Heart left ventricle (tissue), 16 donors: Measurements from ENCODE around the gene MGST3. TPM values are rescaled to one million over a fixed set of nuclear protein-coding genes. Genes with fewer than 3 reads are reported as not detected.
"Not testable (repeated sequence)": the region's sequence is repeated elsewhere in the genome, so short reads cannot be mapped to it uniquely, and the experiment has no call there.

Source experiments
- ATAC-seq, 4 donors: fragments of 200-7000 bp; cut with Tn5 transposase; one replicate each; pipeline ENCODE4 v1.9.1; 2020 to 2022; ENCODE audit warnings: moderate library complexity in 4 of 4, mild to moderate bottlenecking in 3 of 4, moderate number of reproducible peaks in 1 of 4
- DNase-seq, 5 donors: peaks; one replicate each; pipeline ENCODE4 v3.0.0-alpha.2; 2020
- H3K27ac ChIP-seq, 12 donors: fragments of 200-600 bp; sonication (generic) in 4 of 12; one replicate each; pipeline versions ENCODE4 v1.5.0 to v1.8.0; 2016 to 2022; ENCODE audit warnings: mild to moderate bottlenecking in 2 of 12
- H3K27me3 ChIP-seq, 9 donors: fragments of 200-600 bp; sonication (generic) in 2 of 9; one replicate each; pipeline versions ENCODE4 v1.5.1 to v1.8.0; 2016 to 2022; ENCODE audit warnings: mild to moderate bottlenecking in 3 of 9
- H3K36me3 ChIP-seq, 9 donors: fragments of 200-600 bp; sonication (generic) in 2 of 9; one replicate each; pipeline versions ENCODE4 v1.5.0 to v1.8.0; 2018 to 2022; ENCODE audit warnings: mild to moderate bottlenecking in 2 of 9
- H3K4me1 ChIP-seq, 12 donors: fragments of 200-600 bp; sonication (generic) in 4 of 12; one replicate each; pipeline versions ENCODE4 v1.5.0 to v1.8.0; 2016 to 2022; ENCODE audit warnings: mild to moderate bottlenecking in 3 of 12
- H3K4me3 ChIP-seq, 12 donors: fragments of 200-600 bp; sonication (generic) in 4 of 12; one replicate each; pipeline versions ENCODE4 v1.5.0 to v1.8.0; 2017 to 2022; ENCODE audit warnings: mild to moderate bottlenecking in 9 of 12, moderate library complexity in 4 of 12
- H3K9me3 ChIP-seq, 12 donors: fragments of 200-600 bp; sonication (generic) in 4 of 12; one replicate each; pipeline versions ENCODE4 v1.5.0 to v1.8.0; 2016 to 2022; ENCODE audit warnings: mild to moderate bottlenecking in 1 of 12
- POLR2A ChIP-seq, 2 donors: fragments of 450-650 bp; IDR thresholded peaks; one replicate each; pipeline ENCODE4 v1.6.1; 2017; ENCODE audit warnings: antibody characterized with exemption in 2 of 2, mild to moderate bottlenecking in 2 of 2, moderate library complexity in 2 of 2
- WGBS, 4 donors: extraction: QIAGEN DNeasy Blood & Tissue Kit in 2 of 4; methylation state at CpG; one replicate each; pipeline versions ENCODE4 v1.1.5 to v1.1.7; 2013 to 2018; 5-methylcytosine and 5-hydroxymethylcytosine counted together
- intact Hi-C, 10 donors: fragments of 100-400 bp; cut with DNase I; formaldehyde crosslinking; loops; one replicate each; pipeline versions ENCODE4 v1.11.1 to v1.14.2; 2022
- polyA plus RNA-seq, 2 donors: library from polyadenylated mRNA; stranded (reverse); fragments of 200-250 nt; gene quantifications; one replicate each; pipeline ENCODE4 v1.2.3, GENCODE V29; 2013
- total RNA-seq, 9 donors: library from RNA; depleted of rRNA in 2 of 9; stranded (reverse); fragments of >200 nt in 2 of 9; fragmentation: NEBNext Ultra II Directional in 3 of 9; extraction: Animal tissue kit (Norgen Biotek cat#: 25700) in 3 of 9; gene quantifications; one replicate each; pipeline versions ENCODE4 v1.1.0 to v1.2.4, GENCODE V29; 2016 to 2023
- TF ChIP-seq, protein P1 (sequence below), 12 donors: fragments of 200-600 bp; sonication (generic) in 4 of 12; IDR thresholded peaks; one replicate each; pipeline versions ENCODE4 v1.5.0 to v1.8.0; 2018 to 2022; ENCODE audit warnings: antibody characterized with exemption in 12 of 12, mild to moderate bottlenecking in 5 of 12
- donor health status: ischemic (EF 13 %, LVEDD 7.1; RV severe dilation, severe dysfunction).
- donor health status: healthy with polysubstance abuse.
- donor health status: DM: no; HTN: yes; CAD: no.
- donor health status: DM: no; HTN: no; CAD: no.
- donor health status: ischemic (EF 25% LVEDD 6.9; RV normal size, moderate dysfunction).
- donor health status: ischemic (EF 25% LVEDD 5.7; RV mildly dilated, moderate dysfunction).
- donor health status: healthy.
- donor health status: DM: yes; HTN: yes; CAD: no.
- donor health status: ischemic (EF 35%, LVEDD 5.7; RV mildly dilated, moderate dysfunction).
- donor health status: nonischemic (EF 11% LVEDD 7.7; RV severe dilation, severe dysfunction).
- donor health status: DM: yes; HTN: yes; CAD: no.
- donor health status: PGD.
- donor health status: ischemic (EF 29% LVEDD 5.4; RV normal size, mild dysfunction).
- donor health status: nonischemic (EF 23%, LVEDD 6.1; RV moderate dilation, normal function).

Gene MGST3
- total and polyA plus RNA-seq, 11 donors: 399 to 1,314 (median 747) TPM

DNA sequence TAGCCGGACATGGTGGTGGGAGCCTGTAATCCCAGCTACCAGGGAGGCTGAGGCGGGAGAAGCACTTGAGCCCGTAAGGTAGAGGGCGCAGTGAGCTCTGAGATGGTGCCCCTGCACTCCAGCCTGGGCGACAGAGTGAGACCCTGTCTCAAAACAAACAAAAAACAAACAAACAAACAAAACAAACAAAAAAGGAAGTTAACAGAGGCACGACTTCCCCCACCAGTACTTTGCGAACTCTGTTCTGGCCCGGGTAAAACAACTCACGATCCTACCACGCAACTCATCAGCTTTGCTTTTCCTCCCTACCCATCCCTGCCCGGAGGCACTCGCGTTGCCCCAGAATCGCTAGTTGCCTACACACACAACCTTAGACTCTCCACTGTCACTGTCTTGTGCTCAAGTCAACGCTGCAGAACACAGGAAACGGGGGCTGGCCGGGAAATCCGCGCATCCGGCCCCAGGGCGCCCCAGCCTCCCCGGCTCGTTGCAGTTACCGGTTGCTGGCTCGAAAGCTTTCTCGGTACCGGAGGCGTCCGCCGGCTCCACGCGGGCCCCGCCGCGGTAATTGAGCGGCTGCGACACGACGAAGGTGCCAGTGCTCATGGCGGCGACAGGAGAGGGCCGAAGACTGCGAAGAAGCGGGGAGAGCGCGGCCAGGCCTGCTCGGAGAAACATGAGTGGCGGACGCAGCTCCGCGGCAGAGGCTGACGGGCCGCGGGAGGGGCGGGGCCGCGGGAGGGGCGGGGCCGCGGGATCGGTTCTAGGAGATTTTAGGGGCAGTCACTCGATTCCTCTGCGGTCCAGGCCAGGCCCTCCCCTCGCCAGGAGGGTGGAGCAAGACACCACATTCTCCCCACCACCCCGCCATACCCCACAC lies 67.1 kb downstream of the MGST3 start, which contains the start of gene ALDH9A1:
Gene ALDH9A1, minus strand, starts transcription at position 682 of the 880 bp plus-strand sequence. Its CDS starts 4 bp downstream, at position 678.
- Histone ChIP-seq H3K4me3 (peak within 1 kb of the TSS; percentile 41 to 89 (median 70)), H3K36me3 (peaks cover 0 to 10% (median 0%) of the 10 kb centered on the region in 9 donors), H3K27me3 (no peaks in the 10 kb centered on the region), H3K9me3 (no peaks in the 10 kb centered on the region), H3K27ac (peak within 1 kb of the TSS; percentile 80 to 98 (median 94)), H3K4me1 (peaks cover 0 to 31% (median 19%) of the 10 kb centered on the region in 12 donors)
- ATAC-seq (peak; percentile 94 to 98 (median 96)), DNase-seq (peak; percentile 89 to 95 (median 92))
- peak in 1 of 2 donors; percentile 87 for TF ChIP-seq POLR2A (IDR thresholded peaks at IDR 0.05)
- TF ChIP-seq, protein P1, sequence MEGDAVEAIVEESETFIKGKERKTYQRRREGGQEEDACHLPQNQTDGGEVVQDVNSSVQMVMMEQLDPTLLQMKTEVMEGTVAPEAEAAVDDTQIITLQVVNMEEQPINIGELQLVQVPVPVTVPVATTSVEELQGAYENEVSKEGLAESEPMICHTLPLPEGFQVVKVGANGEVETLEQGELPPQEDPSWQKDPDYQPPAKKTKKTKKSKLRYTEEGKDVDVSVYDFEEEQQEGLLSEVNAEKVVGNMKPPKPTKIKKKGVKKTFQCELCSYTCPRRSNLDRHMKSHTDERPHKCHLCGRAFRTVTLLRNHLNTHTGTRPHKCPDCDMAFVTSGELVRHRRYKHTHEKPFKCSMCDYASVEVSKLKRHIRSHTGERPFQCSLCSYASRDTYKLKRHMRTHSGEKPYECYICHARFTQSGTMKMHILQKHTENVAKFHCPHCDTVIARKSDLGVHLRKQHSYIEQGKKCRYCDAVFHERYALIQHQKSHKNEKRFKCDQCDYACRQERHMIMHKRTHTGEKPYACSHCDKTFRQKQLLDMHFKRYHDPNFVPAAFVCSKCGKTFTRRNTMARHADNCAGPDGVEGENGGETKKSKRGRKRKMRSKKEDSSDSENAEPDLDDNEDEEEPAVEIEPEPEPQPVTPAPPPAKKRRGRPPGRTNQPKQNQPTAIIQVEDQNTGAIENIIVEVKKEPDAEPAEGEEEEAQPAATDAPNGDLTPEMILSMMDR (IDR thresholded peaks at IDR 0.05): peak in 9 of 12 donors; percentile 7 to 52 (median 41)
- 1 to 2% (median 1%) methylated on average over 22 to 65 of the region's 65 CpGs for WGBS, 4 donors
- intact Hi-C loops: loop anchor here in 9 of 10 donors (1.0 to 10.0 kb wide), 10 partner anchors 63 to 101 kb away; partner anchors contain the start of genes MGST3 (in 7 of the 9) and TMCO1 (in 4 of the 9)

DNA sequence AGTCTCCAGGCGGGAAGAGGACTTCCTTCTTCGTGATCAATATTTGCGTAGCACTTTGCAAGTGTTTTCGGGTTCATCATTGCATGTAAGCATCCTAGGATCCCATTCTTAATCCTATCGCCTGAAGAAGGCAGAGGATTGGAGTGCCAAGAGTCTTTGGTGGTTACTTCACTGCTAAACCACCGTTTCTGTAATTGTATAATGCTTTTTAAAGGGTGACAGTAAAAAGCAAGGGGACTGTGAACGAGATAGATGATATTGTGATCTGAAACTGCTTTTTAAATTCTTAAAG lies 67.7 kb downstream of the MGST3 start:
- no peaks in the 10 kb centered on the region for H3K27me3 ChIP-seq
- no peak for DNase-seq

DNA sequence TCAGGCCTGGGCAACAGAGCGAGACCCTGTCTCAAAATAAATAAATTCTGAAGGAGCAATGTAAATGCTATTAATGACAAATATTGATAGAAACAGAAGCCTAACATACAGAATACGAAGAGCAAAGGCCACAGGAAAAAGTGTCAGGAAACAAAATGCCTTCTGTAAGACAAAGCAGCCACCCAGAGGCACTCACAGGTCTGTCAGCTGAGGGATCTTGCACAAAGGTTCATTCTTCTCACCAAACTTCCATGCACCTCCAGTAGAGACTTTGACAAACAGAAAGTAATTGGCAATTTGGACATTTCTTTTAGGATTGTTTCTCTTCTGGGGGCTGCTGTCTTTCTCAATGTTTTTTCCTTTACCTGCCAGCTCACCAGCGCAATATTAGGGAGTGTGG lies 68.5 kb downstream of the MGST3 start:
- no peak for ATAC-seq
- DNase-seq: no peak
- WGBS, 4 donors: 75 to 96% (median 92%) methylated on average over 3 of the region's 3 CpGs
- Histone ChIP-seq H3K27ac (no peak overlapping the region), H3K4me3 (no peak overlapping the region), H3K9me3 (no peaks in the 10 kb centered on the region), H3K27me3 (no peaks in the 10 kb centered on the region), H3K4me1 (peaks cover 0 to 31% (median 19%) of the 10 kb centered on the region in 12 donors), H3K36me3 (peaks cover 0 to 3% (median 0%) of the 10 kb centered on the region in 9 donors)
- intact Hi-C loops: loop anchor here in 9 of 10 donors (2.0 to 10.0 kb wide), 8 partner anchors 65 to 102 kb away; partner anchors contain the start of genes MGST3 (in 6 of the 9) and TMCO1 (in 3 of the 9)
- TF ChIP-seq POLR2A (IDR thresholded peaks at IDR 0.05): no peak
- TF ChIP-seq, protein P1 (IDR thresholded peaks at IDR 0.05): no peak

More for the DNA sequence above, 67.7 kb downstream of the MGST3 start:
- TF ChIP-seq, protein P1 (IDR thresholded peaks at IDR 0.05): no peak
- TF ChIP-seq POLR2A (IDR thresholded peaks at IDR 0.05): no peak
- Histone ChIP-seq H3K4me1 (peaks cover 0 to 31% (median 19%) of the 10 kb centered on the region in 12 donors), H3K27ac (peak overlapping the region in 11 of 12 donors; percentile 88 to 98 (median 94)), H3K36me3 (peaks cover 0 to 10% (median 0%) of the 10 kb centered on the region in 9 donors), H3K9me3 (no peaks in the 10 kb centered on the region), H3K4me3 (peak overlapping the region; percentile 41 to 89 (median 70))
- intact Hi-C loops: loop anchor here in 9 of 10 donors (2.0 to 10.0 kb wide), 8 partner anchors 64 to 101 kb away; partner anchors contain the start of genes MGST3 (in 6 of the 9) and TMCO1 (in 3 of the 9)
- WGBS, 4 donors: 0 to 1% (median 1%) methylated on average over 7 of the region's 7 CpGs
- no peak for ATAC-seq

DNA sequence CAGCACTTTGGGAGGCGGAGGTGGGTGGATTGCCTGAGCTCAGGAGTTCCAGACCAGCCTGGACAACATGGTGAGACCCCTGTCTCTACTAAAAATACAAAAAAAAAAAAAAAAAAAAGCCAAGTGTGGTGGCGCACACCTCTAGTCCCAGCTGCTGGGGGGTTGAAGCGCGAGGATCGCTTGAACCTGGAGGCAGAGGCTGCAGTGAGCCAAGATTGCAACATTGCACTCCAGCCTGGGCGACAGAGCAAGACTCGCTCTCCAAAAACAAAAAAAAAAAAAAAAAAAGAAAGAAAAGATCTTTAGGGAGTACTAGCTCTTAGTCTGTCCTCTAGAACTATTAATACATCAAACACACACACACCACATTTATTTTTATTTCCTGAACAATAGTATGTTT lies 70.9 kb downstream of the MGST3 start:
- ATAC-seq, H3K9me3 ChIP-seq, H3K27ac ChIP-seq, H3K4me3 ChIP-seq, H3K27me3 ChIP-seq, H3K36me3 ChIP-seq, intact Hi-C loops, DNase-seq: not testable (repeated sequence)
- peaks cover 0 to 16% (median 8%) of the 10 kb centered on the region in 12 donors for H3K4me1 ChIP-seq
- WGBS, 4 donors: 88 to 91% (median 90%) methylated on average over 7 of the region's 7 CpGs
